Retinal pigment epithelial cell (primary cell): ENCODE data around the gene OR52K2.

Experiments
- DNase-seq: peaks from one replicate; pipeline ENCODE4 v3.0.0-alpha.2; 2010; ENCODE audit warnings: low read depth
- H3K4me3 ChIP-seq: 2 replicates; pipeline ENCODE4 v1.5.1; 2011; ENCODE audit warnings: mild to moderate bottlenecking, low read length, control low read depth, moderate library complexity
- TF ChIP-seq, protein P1 (sequence below): conservative IDR thresholded peaks from 2 replicates; pipeline ENCODE4 v1.5.1; 2011; ENCODE audit warnings: low read depth, low read length, control low read depth, inconsistent platforms

Gene OR52K2

GRCh38 chr11:4441515-4441914, 7.6 kb upstream of the OR52K2 start:
- H3K4me3 ChIP-seq = no peak overlapping the region
- no peak for DNase-seq
- TF ChIP-seq, protein P1, sequence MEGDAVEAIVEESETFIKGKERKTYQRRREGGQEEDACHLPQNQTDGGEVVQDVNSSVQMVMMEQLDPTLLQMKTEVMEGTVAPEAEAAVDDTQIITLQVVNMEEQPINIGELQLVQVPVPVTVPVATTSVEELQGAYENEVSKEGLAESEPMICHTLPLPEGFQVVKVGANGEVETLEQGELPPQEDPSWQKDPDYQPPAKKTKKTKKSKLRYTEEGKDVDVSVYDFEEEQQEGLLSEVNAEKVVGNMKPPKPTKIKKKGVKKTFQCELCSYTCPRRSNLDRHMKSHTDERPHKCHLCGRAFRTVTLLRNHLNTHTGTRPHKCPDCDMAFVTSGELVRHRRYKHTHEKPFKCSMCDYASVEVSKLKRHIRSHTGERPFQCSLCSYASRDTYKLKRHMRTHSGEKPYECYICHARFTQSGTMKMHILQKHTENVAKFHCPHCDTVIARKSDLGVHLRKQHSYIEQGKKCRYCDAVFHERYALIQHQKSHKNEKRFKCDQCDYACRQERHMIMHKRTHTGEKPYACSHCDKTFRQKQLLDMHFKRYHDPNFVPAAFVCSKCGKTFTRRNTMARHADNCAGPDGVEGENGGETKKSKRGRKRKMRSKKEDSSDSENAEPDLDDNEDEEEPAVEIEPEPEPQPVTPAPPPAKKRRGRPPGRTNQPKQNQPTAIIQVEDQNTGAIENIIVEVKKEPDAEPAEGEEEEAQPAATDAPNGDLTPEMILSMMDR = no peak

- no peak for DNase-seq
- TF ChIP-seq, protein P1 = no peak
Observed at GRCh38 chr11:4443232-4443891, 5.7 kb upstream of the OR52K2 start.

DNA sequence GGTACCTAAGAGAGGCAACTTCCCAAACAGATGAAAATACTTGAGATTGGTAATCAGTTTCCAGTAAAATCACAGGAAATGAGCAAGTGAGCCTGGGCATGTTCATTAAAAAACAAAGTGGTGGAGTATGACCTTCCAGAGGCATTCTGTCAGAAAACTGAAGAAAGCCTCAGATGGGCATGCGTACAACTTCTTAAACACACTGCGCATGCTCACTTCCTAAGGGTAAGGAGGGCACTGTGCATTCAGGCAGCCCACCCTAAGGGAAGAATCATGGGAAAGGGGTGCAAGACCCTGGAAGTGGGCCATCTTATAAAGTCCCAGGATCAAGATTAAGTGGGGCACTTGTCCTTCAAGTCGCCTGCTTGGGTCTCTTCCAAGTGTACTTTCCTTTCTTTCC, 4.0 kb downstream of the OR52K2 start:
- TF ChIP-seq, protein P1 = no peak
- no peak overlapping the region for H3K4me3 ChIP-seq
- no peak for DNase-seq

More at GRCh38 chr11:4443232-4443891, 5.7 kb upstream of the OR52K2 start:
- no peak overlapping the region for H3K4me3 ChIP-seq

DNA sequence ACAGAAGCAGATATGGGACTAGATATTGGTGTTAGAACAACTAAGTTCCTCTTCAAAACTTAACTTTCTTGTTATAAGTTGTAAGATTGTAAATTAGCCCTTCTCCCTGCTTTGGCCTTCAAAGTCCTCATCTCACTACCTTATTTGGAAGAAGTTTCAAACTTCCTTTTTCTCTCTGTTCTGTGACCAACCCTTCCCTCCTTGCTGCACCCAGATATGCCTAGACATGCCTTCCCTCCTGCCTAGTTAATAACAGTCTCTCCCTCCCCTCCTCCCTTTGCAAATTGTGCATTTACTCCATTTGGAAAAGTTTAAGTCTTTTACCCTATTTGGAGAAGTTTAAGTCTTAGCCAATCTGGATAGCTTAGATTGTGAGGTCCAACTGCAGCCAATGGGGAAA, 4.9 kb downstream of the OR52K2 start:
- TF ChIP-seq, protein P1 = no peak
- no peak for DNase-seq
- H3K4me3 ChIP-seq = no peak overlapping the region

- DNase-seq = no peak
- no peak overlapping the region for H3K4me3 ChIP-seq
- TF ChIP-seq, protein P1 = no peak
Observed at GRCh38 chr11:4455419-4455818, 6.3 kb downstream of the OR52K2 start.

DNA sequence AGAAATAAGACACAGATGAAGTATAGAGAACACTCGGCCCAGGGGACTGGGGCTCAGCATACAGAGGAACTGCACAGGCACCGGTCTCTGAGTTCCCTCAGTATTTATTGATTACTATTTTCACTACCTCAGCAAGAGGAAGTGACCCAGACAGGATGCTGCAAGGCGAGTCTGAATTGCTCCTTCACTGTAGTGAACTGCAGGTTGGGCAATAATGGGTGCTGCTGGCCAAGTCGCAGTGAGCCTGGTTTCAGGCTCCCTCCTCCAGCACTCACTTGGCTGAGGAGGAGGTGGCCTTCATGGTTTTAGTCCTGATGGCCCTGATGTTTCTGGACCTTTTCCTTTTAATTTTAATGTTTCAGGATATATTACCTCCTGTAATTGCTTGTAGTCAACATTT, 10.4 kb downstream of the OR52K2 start:
- DNase-seq = no peak
- TF ChIP-seq, protein P1 = no peak
- no peak overlapping the region for H3K4me3 ChIP-seq

- TF ChIP-seq, protein P1 = no peak
- no peak for DNase-seq
- H3K4me3 ChIP-seq = no peak overlapping the region
Observed at GRCh38 chr11:4460151-4460550, 11.1 kb downstream of the OR52K2 start.
